SU-DHL-6 (cell line): Measurements from ENCODE around the gene TAS2R1.

Source experiments
- H2AFZ ChIP-seq: fragments of 200-600 bp; sonication (generic); 2 replicates; pipeline ENCODE4 v1.6.1; 2014; ENCODE audit warnings: low read depth, mild to moderate bottlenecking, moderate library complexity, mixed read lengths, antibody characterized with exemption, low read length; ENCODE audit not compliant: severe bottlenecking
- H3F3A ChIP-seq: fragments of 200-600 bp; shearing (Covaris generic); 2 replicates; pipeline ENCODE4 v1.6.0; 2016; ENCODE audit warnings: antibody characterized with exemption, mild to moderate bottlenecking; ENCODE audit not compliant: insufficient read depth
- H3K27ac ChIP-seq: fragments of 200-600 bp; sonication (generic); 2 replicates; pipeline ENCODE4 v1.5.1; 2016; ENCODE audit warnings: low read depth, mild to moderate bottlenecking, low read length, moderate library complexity, mixed read lengths
- H3K27me3 ChIP-seq: fragments of 200-600 bp; sonication (generic), shearing (Covaris generic); 2 replicates; pipeline ENCODE4 v1.6.0; 2014; ENCODE audit warnings: mild to moderate bottlenecking, low read length
- H3K36me3 ChIP-seq: fragments of 200-600 bp; sonication (generic); 2 replicates; pipeline ENCODE4 v1.6.1; 2014; ENCODE audit warnings: mild to moderate bottlenecking, low read length, mixed read lengths
- H3K4me2 ChIP-seq: fragments of 300-600, 200-600 bp; shearing (Covaris generic), sonication (generic); 2 replicates; pipeline ENCODE4 v1.6.0; 2014; ENCODE audit warnings: low read length, low read depth, mild to moderate bottlenecking; ENCODE audit not compliant: poor library complexity, severe bottlenecking
- H3K4me3 ChIP-seq: fragments of 200-600 bp; sonication (generic); 2 replicates; pipeline ENCODE4 v1.5.1; 2014; ENCODE audit warnings: antibody characterized with exemption, low read length, mild to moderate bottlenecking, mixed read lengths; ENCODE audit not compliant: insufficient read depth, poor library complexity, severe bottlenecking
- H3K79me2 ChIP-seq: fragments of 200-600 bp; sonication (generic); 2 replicates; pipeline ENCODE4 v1.6.1; 2014; ENCODE audit warnings: mild to moderate bottlenecking, low read length, moderate library complexity; ENCODE audit not compliant: insufficient read depth
- H3K9ac ChIP-seq: fragments of 200-600 bp; sonication (generic); 2 replicates; pipeline ENCODE4 v1.7.0; 2014; ENCODE audit warnings: mild to moderate bottlenecking, low read length
- H3K9me2 ChIP-seq: fragments of 200-600 bp; sonication (generic); replicated peaks from 2 replicates; pipeline ENCODE4 v1.6.1; 2014; ENCODE audit warnings: low read length; ENCODE audit not compliant: insufficient read depth
- H3K9me3 ChIP-seq: fragments of 200-600 bp; sonication (generic); 2 replicates; pipeline ENCODE4 v1.6.1; 2014; ENCODE audit warnings: low read length, mixed read lengths; ENCODE audit not compliant: insufficient read depth
- H4K20me1 ChIP-seq: fragments of 200-600 bp; sonication (generic); 2 replicates; pipeline ENCODE4 v1.6.1; 2014; ENCODE audit warnings: low read depth, mild to moderate bottlenecking, antibody characterized with exemption, low read length, moderate library complexity, mixed read lengths
- EZH2phosphoT487 ChIP-seq: fragments of 200-600 bp; sonication (generic), shearing (Covaris generic); conservative IDR thresholded peaks from 2 replicates; pipeline ENCODE4 v1.6.1; 2018; ENCODE audit warnings: mild to moderate bottlenecking, antibody characterized with exemption, low read length, moderate library complexity, mixed read lengths
- TF ChIP-seq, protein P1 (sequence below): fragments of 200-600 bp; sonication (generic); IDR thresholded peaks from one replicate; pipeline ENCODE4 v1.5.1; 2017; ENCODE audit warnings: antibody characterized with exemption, mild to moderate bottlenecking, low read length, moderate library complexity; ENCODE audit not compliant: insufficient read depth, poor library complexity, severe bottlenecking

TAS2R1 gene

DNA sequence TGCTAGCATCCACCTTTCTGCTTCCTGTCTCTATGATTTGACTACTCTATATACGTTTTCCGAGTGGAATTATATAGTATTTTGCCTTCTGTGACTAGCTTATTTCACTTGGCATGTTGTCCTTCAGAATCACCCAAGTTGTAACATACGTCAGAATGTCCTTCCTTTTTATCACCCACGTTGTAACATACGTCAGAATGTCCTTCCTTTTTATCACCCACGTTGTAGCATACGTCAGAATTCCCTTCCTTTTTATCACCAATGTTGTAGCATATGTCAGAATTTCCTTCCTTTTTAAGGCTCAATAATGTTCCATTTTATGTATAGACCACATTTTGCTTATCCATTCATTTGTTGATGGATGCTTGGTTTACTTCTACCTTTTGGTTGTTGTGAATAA is 22.9 kb upstream of the TAS2R1 start:
- Histone ChIP-seq H3K9me3 (no peaks in the 10 kb centered on the region), H3K4me3 (no peak overlapping the region), H3K36me3 (no peaks in the 10 kb centered on the region), H4K20me1 (no peaks in the 10 kb centered on the region), H2AFZ (no peak overlapping the region), H3K4me2 (no peak overlapping the region), H3K79me2 (no peaks in the 10 kb centered on the region), H3K9me2 (no peaks in the 10 kb centered on the region), H3F3A (no peaks in the 10 kb centered on the region), H3K9ac (no peak overlapping the region), H3K27ac (no peak overlapping the region), H3K27me3 (no peaks in the 10 kb centered on the region)
- TF ChIP-seq, protein P1, sequence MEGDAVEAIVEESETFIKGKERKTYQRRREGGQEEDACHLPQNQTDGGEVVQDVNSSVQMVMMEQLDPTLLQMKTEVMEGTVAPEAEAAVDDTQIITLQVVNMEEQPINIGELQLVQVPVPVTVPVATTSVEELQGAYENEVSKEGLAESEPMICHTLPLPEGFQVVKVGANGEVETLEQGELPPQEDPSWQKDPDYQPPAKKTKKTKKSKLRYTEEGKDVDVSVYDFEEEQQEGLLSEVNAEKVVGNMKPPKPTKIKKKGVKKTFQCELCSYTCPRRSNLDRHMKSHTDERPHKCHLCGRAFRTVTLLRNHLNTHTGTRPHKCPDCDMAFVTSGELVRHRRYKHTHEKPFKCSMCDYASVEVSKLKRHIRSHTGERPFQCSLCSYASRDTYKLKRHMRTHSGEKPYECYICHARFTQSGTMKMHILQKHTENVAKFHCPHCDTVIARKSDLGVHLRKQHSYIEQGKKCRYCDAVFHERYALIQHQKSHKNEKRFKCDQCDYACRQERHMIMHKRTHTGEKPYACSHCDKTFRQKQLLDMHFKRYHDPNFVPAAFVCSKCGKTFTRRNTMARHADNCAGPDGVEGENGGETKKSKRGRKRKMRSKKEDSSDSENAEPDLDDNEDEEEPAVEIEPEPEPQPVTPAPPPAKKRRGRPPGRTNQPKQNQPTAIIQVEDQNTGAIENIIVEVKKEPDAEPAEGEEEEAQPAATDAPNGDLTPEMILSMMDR: no peak
- TF ChIP-seq EZH2phosphoT487: no peak

DNA sequence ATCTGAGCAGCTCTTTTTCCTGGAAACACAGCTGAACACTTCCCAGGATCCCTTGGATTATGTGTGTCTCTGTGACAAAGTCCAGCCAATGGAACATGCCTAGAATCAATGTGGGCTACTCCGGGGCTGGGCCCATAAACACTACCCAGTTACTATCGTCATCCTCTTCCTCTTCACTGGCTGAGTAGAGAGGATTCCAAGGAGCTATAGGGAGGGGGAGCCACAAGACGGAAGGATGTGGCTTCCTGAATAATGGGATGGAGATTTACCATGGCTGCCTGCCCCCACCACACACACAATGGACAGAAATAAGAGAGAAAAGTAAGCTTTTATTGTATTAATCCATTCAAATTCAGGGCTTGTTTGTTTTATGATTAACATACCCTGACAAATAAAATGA is 22.1 kb upstream of the TAS2R1 start:
- no peaks in the 10 kb centered on the region for H3K27me3 ChIP-seq
- no peaks in the 10 kb centered on the region for H3K79me2 ChIP-seq
- TF ChIP-seq EZH2phosphoT487: no peak
- TF ChIP-seq, protein P1: no peak
- H3K27ac ChIP-seq: no peak overlapping the region
- no peaks in the 10 kb centered on the region for H3K36me3 ChIP-seq
- H3K9me3 ChIP-seq: no peaks in the 10 kb centered on the region
- no peak overlapping the region for H3K9ac ChIP-seq
- no peaks in the 10 kb centered on the region for H3F3A ChIP-seq
- H3K4me3 ChIP-seq: no peak overlapping the region
- H2AFZ ChIP-seq: no peak overlapping the region
- H3K9me2 ChIP-seq: no peaks in the 10 kb centered on the region
- H4K20me1 ChIP-seq: no peaks in the 10 kb centered on the region
- no peak overlapping the region for H3K4me2 ChIP-seq

DNA sequence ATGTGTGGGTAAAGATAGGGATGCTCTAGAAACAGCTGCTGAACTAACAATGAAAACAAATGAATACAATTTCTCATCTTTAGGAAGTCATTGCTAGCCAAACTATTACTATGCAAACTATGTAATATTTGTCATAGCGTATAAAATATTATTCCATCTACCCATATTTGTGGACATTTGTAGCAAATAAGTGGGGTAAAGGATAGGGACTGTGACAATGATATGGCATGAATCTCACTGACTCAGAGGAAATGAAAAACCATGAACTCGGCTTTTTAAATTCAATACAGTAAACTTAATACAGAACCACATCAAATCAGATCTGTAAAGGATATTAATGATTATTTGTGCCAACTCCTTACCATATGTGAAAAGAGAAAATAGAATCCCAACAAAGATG is 16.7 kb upstream of the TAS2R1 start:
- TF ChIP-seq EZH2phosphoT487: no peak
- TF ChIP-seq, protein P1: no peak
- H4K20me1 ChIP-seq: no peaks in the 10 kb centered on the region
- H3K4me3 ChIP-seq: no peak overlapping the region
- no peaks in the 10 kb centered on the region for H3K9me2 ChIP-seq
- no peak overlapping the region for H3K27ac ChIP-seq
- no peak overlapping the region for H3K4me2 ChIP-seq
- no peak overlapping the region for H3K9ac ChIP-seq
- H3K36me3 ChIP-seq: no peaks in the 10 kb centered on the region
- no peaks in the 10 kb centered on the region for H3K79me2 ChIP-seq
- no peak overlapping the region for H2AFZ ChIP-seq
- no peaks in the 10 kb centered on the region for H3K9me3 ChIP-seq
- no peaks in the 10 kb centered on the region for H3K27me3 ChIP-seq
- H3F3A ChIP-seq: no peaks in the 10 kb centered on the region
